ENCODE measurements around the gene VWA5B1. TPM values are rescaled to one million over a fixed set of nuclear protein-coding genes. Genes with fewer than 3 reads are reported as not detected.

Gene VWA5B1
- total RNA-seq, 3 donors from 2014 or later (not counting 1 experiment from before 2014, with no cell fraction given) = not detected

- Histone ChIP-seq H3K27ac (ENCODE audit: low read length) (peak overlapping the region; percentile 27), H3K4me3 (ENCODE audit: low read length) (no peak overlapping the region), H3K4me1 (ENCODE audit: control insufficient read depth, insufficient read depth, low read length) (no peaks in the 10 kb centered on the region), H3K9me3 (ENCODE audit: control insufficient read depth, insufficient read depth, low read length) (no peaks in the 10 kb centered on the region), H3K36me3 (ENCODE audit: control insufficient read depth, insufficient read depth, low read length) (no peaks in the 10 kb centered on the region), H3K27me3 (ENCODE audit: control insufficient read depth, insufficient read depth, low read length) (peaks cover 3% of the 10 kb centered on the region)
- DNase-seq (peak in 1 of 2 donors; percentile 69), ATAC-seq (no peak)
- intact Hi-C loops (cut with micrococcal nuclease) = no loop called here
- 78% methylated on average over 23 of the region's 23 CpGs for WGBS (ENCODE audit: insufficient coverage)
- H3K36me3 Mint-ChIP-seq = no peaks in the 10 kb centered on the region
- H3K27ac Mint-ChIP-seq = no peak overlapping the region
- peaks cover 35 to 63% of the 10 kb centered on the region in 2 donors for H3K27me3 Mint-ChIP-seq (ENCODE audit: low read depth in 2 of 2)
- H3K4me3 Mint-ChIP-seq = peak overlapping the region; percentile 26
- H3K4me1 Mint-ChIP-seq = no peaks in the 10 kb centered on the region
- TF ChIP-seq, protein P1, sequence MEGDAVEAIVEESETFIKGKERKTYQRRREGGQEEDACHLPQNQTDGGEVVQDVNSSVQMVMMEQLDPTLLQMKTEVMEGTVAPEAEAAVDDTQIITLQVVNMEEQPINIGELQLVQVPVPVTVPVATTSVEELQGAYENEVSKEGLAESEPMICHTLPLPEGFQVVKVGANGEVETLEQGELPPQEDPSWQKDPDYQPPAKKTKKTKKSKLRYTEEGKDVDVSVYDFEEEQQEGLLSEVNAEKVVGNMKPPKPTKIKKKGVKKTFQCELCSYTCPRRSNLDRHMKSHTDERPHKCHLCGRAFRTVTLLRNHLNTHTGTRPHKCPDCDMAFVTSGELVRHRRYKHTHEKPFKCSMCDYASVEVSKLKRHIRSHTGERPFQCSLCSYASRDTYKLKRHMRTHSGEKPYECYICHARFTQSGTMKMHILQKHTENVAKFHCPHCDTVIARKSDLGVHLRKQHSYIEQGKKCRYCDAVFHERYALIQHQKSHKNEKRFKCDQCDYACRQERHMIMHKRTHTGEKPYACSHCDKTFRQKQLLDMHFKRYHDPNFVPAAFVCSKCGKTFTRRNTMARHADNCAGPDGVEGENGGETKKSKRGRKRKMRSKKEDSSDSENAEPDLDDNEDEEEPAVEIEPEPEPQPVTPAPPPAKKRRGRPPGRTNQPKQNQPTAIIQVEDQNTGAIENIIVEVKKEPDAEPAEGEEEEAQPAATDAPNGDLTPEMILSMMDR (IDR thresholded peaks at IDR 0.05) = no peak
- H3K9me3 Mint-ChIP-seq = no peaks in the 10 kb centered on the region
Measured at GRCh38 chr1:20322825-20323612, 32.3 kb downstream of the VWA5B1 start.

DNA sequence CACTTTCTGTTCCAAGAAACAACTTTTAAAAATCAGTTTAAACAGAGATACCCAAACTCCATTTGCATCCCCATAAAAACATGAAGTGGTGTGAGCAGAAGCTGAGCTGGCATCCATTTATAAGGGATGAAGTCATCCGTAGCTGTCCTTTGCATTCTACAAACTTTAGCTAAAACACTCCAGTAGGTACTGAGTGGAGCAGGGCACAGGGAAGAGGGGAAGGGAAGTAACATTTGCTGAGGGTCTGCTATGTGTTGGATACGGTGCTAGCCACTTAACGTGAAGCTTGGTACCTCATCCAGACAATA is 32.9 kb downstream of the VWA5B1 start:
- Mint-ChIP-seq H3K36me3 (no peaks in the 10 kb centered on the region), H3K27ac (no peak overlapping the region), H3K9me3 (no peaks in the 10 kb centered on the region), H3K4me1 (no peaks in the 10 kb centered on the region), H3K27me3 (ENCODE audit: low read depth in 2 of 2) (peaks cover 38 to 67% of the 10 kb centered on the region in 2 donors), H3K4me3 (no peak overlapping the region)
- Histone ChIP-seq H3K4me3 (ENCODE audit: low read length) (no peak overlapping the region), H3K36me3 (ENCODE audit: control insufficient read depth, insufficient read depth, low read length) (no peaks in the 10 kb centered on the region), H3K9me3 (ENCODE audit: control insufficient read depth, insufficient read depth, low read length) (no peaks in the 10 kb centered on the region), H3K27me3 (ENCODE audit: control insufficient read depth, insufficient read depth, low read length) (peaks cover 3% of the 10 kb centered on the region), H3K27ac (ENCODE audit: low read length) (no peak overlapping the region), H3K4me1 (ENCODE audit: control insufficient read depth, insufficient read depth, low read length) (no peaks in the 10 kb centered on the region)
- intact Hi-C loops (cut with micrococcal nuclease) = no loop called here
- DNase-seq (no peak), ATAC-seq (no peak)
- 77% methylated on average over 2 of the region's 3 CpGs for WGBS (ENCODE audit: insufficient coverage)
- TF ChIP-seq, protein P1 (IDR thresholded peaks at IDR 0.05) = no peak

DNA sequence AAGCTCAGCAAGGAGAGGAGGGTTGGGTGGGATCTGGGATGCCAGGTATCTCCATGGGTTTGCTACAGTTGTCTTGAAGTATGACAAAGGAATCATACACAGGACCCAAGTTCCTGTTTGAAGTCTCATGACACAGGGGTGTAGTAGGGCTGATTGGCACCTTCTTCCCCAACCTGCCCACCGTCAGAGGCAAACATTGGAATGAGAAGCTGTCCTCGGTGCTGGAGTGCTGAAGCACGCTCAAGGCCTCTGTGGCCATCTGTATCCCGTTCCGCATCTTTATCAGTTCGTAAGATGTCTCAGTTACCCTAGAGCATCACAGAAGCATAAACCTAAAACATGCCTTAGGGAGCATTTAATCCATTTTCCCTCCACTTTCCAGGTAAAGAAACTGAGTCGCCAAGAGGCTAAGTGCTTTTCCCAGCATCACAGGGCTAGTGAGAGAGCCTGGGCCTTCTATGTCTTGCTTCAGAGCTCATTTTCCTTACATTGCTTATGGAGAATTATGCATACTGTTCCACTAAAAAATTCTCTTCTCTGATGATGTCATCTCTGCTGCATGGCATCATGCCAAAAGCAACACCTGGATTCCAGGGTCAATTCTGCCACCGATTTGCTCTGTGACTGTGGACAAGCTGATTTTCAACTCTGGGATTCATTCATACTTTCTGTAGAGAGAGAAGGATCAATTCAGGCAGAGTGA is 34.2 kb downstream of the VWA5B1 start:
- Histone ChIP-seq H3K4me1 (ENCODE audit: control insufficient read depth, insufficient read depth, low read length) (no peaks in the 10 kb centered on the region), H3K27ac (ENCODE audit: low read length) (no peak overlapping the region), H3K27me3 (ENCODE audit: control insufficient read depth, insufficient read depth, low read length) (peaks cover 3% of the 10 kb centered on the region), H3K9me3 (ENCODE audit: control insufficient read depth, insufficient read depth, low read length) (no peaks in the 10 kb centered on the region), H3K4me3 (ENCODE audit: low read length) (no peak overlapping the region), H3K36me3 (ENCODE audit: control insufficient read depth, insufficient read depth, low read length) (no peaks in the 10 kb centered on the region)
- ATAC-seq = no peak
- H3K27ac Mint-ChIP-seq = no peak overlapping the region
- peaks cover 35 to 67% of the 10 kb centered on the region in 2 donors for H3K27me3 Mint-ChIP-seq (ENCODE audit: low read depth in 2 of 2)
- no peaks in the 10 kb centered on the region for H3K4me1 Mint-ChIP-seq
- H3K4me3 Mint-ChIP-seq = no peak overlapping the region
- no peak for DNase-seq
- no peaks in the 10 kb centered on the region for H3K9me3 Mint-ChIP-seq
- intact Hi-C loops (cut with micrococcal nuclease) = no loop called here
- TF ChIP-seq, protein P1 (IDR thresholded peaks at IDR 0.05) = no peak
- H3K36me3 Mint-ChIP-seq = no peaks in the 10 kb centered on the region
- 86% methylated on average over 8 of the region's 8 CpGs for WGBS (ENCODE audit: insufficient coverage)
